Ishikawa (cell line): ENCODE measurements around the gene SUGT1.

Source experiments
- CEBPB ChIP-seq: IDR thresholded peaks from 2 replicates; pipeline ENCODE4 v1.6.1; 2012
- EGR1 ChIP-seq: IDR thresholded peaks from 2 replicates; pipeline ENCODE4 v1.6.1; 2012
- RAD21 ChIP-seq: IDR thresholded peaks from 2 replicates; pipeline ENCODE4 v1.6.1; 2012; ENCODE audit warnings: low read depth
- REST ChIP-seq: IDR thresholded peaks from 2 replicates; pipeline ENCODE4 v1.6.1; 2012; ENCODE audit warnings: low read depth, mild to moderate bottlenecking
- YY1 ChIP-seq: IDR thresholded peaks from 2 replicates; pipeline ENCODE4 v1.6.1; 2012; ENCODE audit warnings: low read depth

DNA sequence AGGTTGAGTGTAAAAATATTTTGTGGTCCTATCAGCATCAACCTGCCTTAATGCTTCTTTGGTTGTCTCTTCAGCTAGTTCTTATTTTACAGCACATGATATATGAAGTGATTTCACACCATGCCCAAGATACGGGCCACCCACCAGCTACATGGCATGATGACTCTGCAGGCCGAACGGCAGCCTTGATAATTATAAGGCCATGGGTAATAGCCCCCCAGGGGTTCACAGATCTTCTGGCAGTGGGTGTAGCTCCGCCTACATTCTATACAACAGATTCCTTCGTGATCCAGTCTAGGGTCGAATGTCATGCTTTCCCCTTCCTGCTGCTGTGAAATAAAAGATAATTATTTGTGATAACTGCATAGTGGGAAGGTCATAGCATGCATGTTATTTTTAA lies 50.8 kb downstream of the SUGT1 start:
- TF ChIP-seq EGR1: no peak
- TF ChIP-seq YY1: no peak
- no peak for TF ChIP-seq RAD21
- TF ChIP-seq CEBPB: no peak
- no peak for TF ChIP-seq REST
